K562 (cell line): Measurements from ENCODE around the gene NUTF2. TPM values are rescaled to one million over a fixed set of nuclear protein-coding genes. Genes with fewer than 3 reads are reported as not detected.

ENCODE experiments used
- EP400 ChIP-seq: fragments of 450-650 bp; IDR thresholded peaks from 2 replicates; pipeline ENCODE4 v1.6.1; 2017; ENCODE audit warnings: antibody characterized with exemption, mild to moderate bottlenecking, moderate library complexity
- FIP1L1 ChIP-seq: fragments of 200-400 bp; formaldehyde crosslinking; IDR thresholded peaks from 2 replicates; pipeline ENCODE4 v1.6.1; 2018; ENCODE audit warnings: mild to moderate bottlenecking, low read depth, low read length; ENCODE audit not compliant: poor library complexity, severe bottlenecking
- GMEB1 ChIP-seq: fragments of 250-450 bp; sonication (Bioruptor Pico); IDR thresholded peaks from 2 replicates; pipeline ENCODE4 v1.4.0; 2020; ENCODE audit warnings: mild to moderate bottlenecking
- KDM2B ChIP-seq: fragments of 250-450 bp; sonication (Bioruptor Pico); IDR thresholded peaks from 2 replicates; pipeline ENCODE4 v1.8.0; 2021; ENCODE audit warnings: mild to moderate bottlenecking, moderate library complexity
- L3MBTL2 ChIP-seq: fragments of 450-650 bp; IDR thresholded peaks from 2 replicates; pipeline ENCODE4 v1.6.1; 2016; ENCODE audit warnings: mild to moderate bottlenecking, moderate library complexity
- MCM5 ChIP-seq: fragments of 450-650 bp; IDR thresholded peaks from 2 replicates; pipeline ENCODE4 v1.6.1; 2016; ENCODE audit warnings: low read depth
- NFE2 ChIP-seq: IDR thresholded peaks from 2 replicates; pipeline ENCODE4 v1.6.1; 2014; ENCODE audit warnings: antibody characterized with exemption, low read depth
- NR4A1 ChIP-seq, 2 experiments: fragments of 250-450 bp in 1 of 2; fragments of 450-650 bp in 1 of 2; sonication (Bioruptor Pico) in 1 of 2; IDR thresholded peaks; 2 replicates each; pipeline versions ENCODE4 v1.4.0 to v1.6.1; 2016 to 2020; ENCODE audit warnings: mild to moderate bottlenecking in 2 of 2, missing compliant biosample characterization in 1 of 2, missing genetic modification characterization in 1 of 2, moderate library complexity in 1 of 2
- PCBP1 ChIP-seq: fragments of 200-400 bp; formaldehyde crosslinking; IDR thresholded peaks from 2 replicates; pipeline ENCODE4 v1.6.1; 2018; ENCODE audit warnings: mild to moderate bottlenecking, low read depth, low read length; ENCODE audit not compliant: poor library complexity, severe bottlenecking
- PPARD ChIP-seq: fragments of 250-450 bp; sonication (Bioruptor Pico); IDR thresholded peaks from 2 replicates; pipeline ENCODE4 v1.8.0; 2022; ENCODE audit warnings: inconsistent platforms, mild to moderate bottlenecking, moderate library complexity
- RBM17 ChIP-seq: fragments of 200-400 bp; formaldehyde crosslinking; IDR thresholded peaks from 2 replicates; pipeline ENCODE4 v1.6.1; 2017; ENCODE audit warnings: low read depth, mild to moderate bottlenecking, low read length, borderline replicate concordance
- SIX5 ChIP-seq, 2 experiments: IDR thresholded peaks; 2 replicates each; pipeline ENCODE4 v1.6.1; 2011; ENCODE audit warnings: low read length in 2 of 2, borderline replicate concordance in 1 of 2, low read depth in 1 of 2, mild to moderate bottlenecking in 1 of 2, moderate library complexity in 1 of 2; ENCODE audit not compliant: insufficient read depth in 1 of 2
- TAF1 ChIP-seq: IDR thresholded peaks from 2 replicates; pipeline ENCODE4 v1.6.1; 2011; ENCODE audit warnings: mild to moderate bottlenecking, low read length, moderate library complexity; ENCODE audit not compliant: insufficient read depth, control insufficient read depth, severe bottlenecking; ENCODE audit errors: extremely low read depth
- TRIM28 ChIP-seq: fragments of 450-650 bp; IDR thresholded peaks from 2 replicates; pipeline ENCODE4 v1.6.1; 2017
- U2AF2 ChIP-seq: fragments of 200-400 bp; formaldehyde crosslinking; optimal IDR thresholded peaks from 2 replicates; pipeline ENCODE3; 2017; ENCODE audit warnings: low read depth, mild to moderate bottlenecking, low read length
- USF1 ChIP-seq: sonication (generic); formaldehyde crosslinking; IDR thresholded peaks from 2 replicates; pipeline ENCODE4 v1.9.0; 2022; ENCODE audit warnings: mild to moderate bottlenecking, missing genetic modification reagents
- ZC3H11A ChIP-seq: IDR thresholded peaks from 2 replicates; pipeline ENCODE4 v1.6.1; 2012; ENCODE audit warnings: low read depth, low read length, improper control_type of control experiment
- ZNF445 ChIP-seq: fragments of 250-450 bp; sonication (Bioruptor Pico); IDR thresholded peaks from 2 replicates; pipeline ENCODE4 v1.4.0; 2020; ENCODE audit warnings: low read depth, mild to moderate bottlenecking, moderate library complexity
- ZNF512 ChIP-seq: IDR thresholded peaks from 2 replicates; pipeline ENCODE4 v1.6.1; 2016; ENCODE audit warnings: missing genetic modification characterization, missing compliant biosample characterization
- polyA plus RNA-seq, 8 experiments: library from polyadenylated mRNA; depleted of rRNA in 4 of 8; stranded (reverse) in 5 of 8; unstranded in 3 of 8; fragments of >200 nt; fragmentation: Nextera tagmentation in 2 of 8; fragmentation: Illumina TruSeq in 1 of 8; extraction: Ambion mirVana in 2 of 8; extraction: Trizol in 1 of 8; gene quantifications; 2 replicates each; pipeline versions ENCODE4 v1.2.1 to v1.2.3, GENCODE V29; 2011 to 2014; ENCODE audit warnings: inconsistent platforms in 1 of 8, missing spikeins in 1 of 8
- total RNA-seq, 7 experiments: library from RNA; depleted of rRNA in 6 of 7; stranded (reverse); fragments of >200 nt in 6 of 7; fragmentation: Illumina TruSeq in 2 of 7; extraction: Trizol in 2 of 7; gene quantifications; 2 replicates each; pipeline versions ENCODE4 v1.2.1 to v1.2.3, GENCODE V29; 2011 to 2021; ENCODE audit warnings: low replicate concordance in 1 of 7
- TF ChIP-seq, protein P1 (sequence below): sonication (generic); formaldehyde crosslinking; IDR thresholded peaks from 2 replicates; pipeline ENCODE4 v1.8.1; 2023; ENCODE audit warnings: mild to moderate bottlenecking, missing genetic modification reagents
- TF ChIP-seq, protein P2 (sequence below): sonication (generic); formaldehyde crosslinking; IDR thresholded peaks from 2 replicates; pipeline ENCODE4 v1.8.0; 2022; ENCODE audit warnings: mild to moderate bottlenecking, missing genetic modification reagents
- TF ChIP-seq, protein P3 (sequence below): fragments of 250-450 bp; sonication (Bioruptor Pico); IDR thresholded peaks from 2 replicates; pipeline ENCODE4 v1.9.0; 2021; ENCODE audit warnings: mild to moderate bottlenecking

The NUTF2 gene
- total and polyA plus RNA-seq, 9 of the 15 experiments (the other 6 are each of a cell fraction or from before 2014, with no cell fraction given) = 106 to 248 (median 147) TPM

DNA sequence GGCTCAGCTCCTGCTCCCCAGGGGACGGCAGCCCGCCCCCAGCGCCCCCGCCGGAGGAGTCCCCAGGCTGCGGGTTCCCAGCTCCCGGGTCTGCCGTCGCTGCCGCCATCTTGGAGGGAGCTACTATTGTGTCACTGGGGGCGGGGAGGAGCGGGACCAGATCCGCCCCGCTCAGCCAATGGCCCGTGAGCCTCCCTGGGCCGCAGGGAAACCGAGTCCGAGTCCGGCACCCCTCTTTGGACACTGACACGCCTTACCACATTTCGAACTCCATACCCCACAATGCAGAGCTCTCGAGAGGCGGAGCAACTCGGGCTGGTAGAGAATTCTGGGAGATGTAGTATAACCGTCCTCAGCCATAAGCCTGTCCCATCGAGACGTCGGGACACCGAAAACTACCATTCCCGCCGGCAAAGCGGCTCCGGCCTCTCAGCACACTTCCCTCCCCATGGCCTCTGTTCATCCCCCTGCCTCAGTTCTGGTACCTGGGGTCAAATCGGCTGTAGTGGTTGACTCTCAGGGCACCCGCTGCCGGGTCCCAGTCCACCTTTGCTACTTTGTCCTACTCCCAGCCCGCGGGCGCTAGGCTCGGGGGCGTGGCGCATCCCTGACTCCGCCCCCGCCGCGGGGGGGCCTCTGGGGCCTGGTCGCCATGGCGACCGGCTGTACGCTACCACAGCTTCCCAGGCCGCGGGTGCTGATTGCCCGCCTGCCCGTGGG, 40.1 kb upstream of the NUTF2 start, which contains the start of the genes RANBP10 and TSNAXIP1 (continued):
- TF ChIP-seq, protein P1, sequence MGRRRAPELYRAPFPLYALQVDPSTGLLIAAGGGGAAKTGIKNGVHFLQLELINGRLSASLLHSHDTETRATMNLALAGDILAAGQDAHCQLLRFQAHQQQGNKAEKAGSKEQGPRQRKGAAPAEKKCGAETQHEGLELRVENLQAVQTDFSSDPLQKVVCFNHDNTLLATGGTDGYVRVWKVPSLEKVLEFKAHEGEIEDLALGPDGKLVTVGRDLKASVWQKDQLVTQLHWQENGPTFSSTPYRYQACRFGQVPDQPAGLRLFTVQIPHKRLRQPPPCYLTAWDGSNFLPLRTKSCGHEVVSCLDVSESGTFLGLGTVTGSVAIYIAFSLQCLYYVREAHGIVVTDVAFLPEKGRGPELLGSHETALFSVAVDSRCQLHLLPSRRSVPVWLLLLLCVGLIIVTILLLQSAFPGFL = peak; percentile 82; the same call in 1 of the 2 replicates
- no peak for TF ChIP-seq PPARD (CRISPR knock-in tag)
- no peak for TF ChIP-seq NFE2
- TF ChIP-seq, protein P2, sequence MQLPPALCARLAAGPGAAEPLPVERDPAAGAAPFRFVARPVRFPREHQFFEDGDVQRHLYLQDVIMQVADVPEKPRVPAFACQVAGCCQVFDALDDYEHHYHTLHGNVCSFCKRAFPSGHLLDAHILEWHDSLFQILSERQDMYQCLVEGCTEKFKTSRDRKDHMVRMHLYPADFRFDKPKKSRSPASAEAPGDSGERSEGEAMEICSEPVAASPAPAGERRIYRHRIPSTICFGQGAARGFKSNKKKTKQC (CRISPR knock-in tag) = 0 out of 2 replicates have a peak, but pooled peaks have one; percentile 27
- TF ChIP-seq SIX5 (IDR thresholded peaks at IDR 0.05; ENCODE audit: borderline replicate concordance in 1 of 2, insufficient read depth in 1 of 2, low read depth in 1 of 2, low read length in 2 of 2) = peak; percentile 99
- peak; percentile 99 for TF ChIP-seq TAF1
- TF ChIP-seq ZC3H11A = no peak; the same call in 1 of the 2 replicates
- no peak for TF ChIP-seq U2AF2
- TF ChIP-seq USF1 (CRISPR knock-in tag) = no peak; the same call in 1 of the 2 replicates
- no peak for TF ChIP-seq ZNF512
- no peak for TF ChIP-seq PCBP1
- TF ChIP-seq KDM2B (CRISPR knock-in tag) = no peak
- TF ChIP-seq MCM5 = no peak
- TF ChIP-seq, protein P3, sequence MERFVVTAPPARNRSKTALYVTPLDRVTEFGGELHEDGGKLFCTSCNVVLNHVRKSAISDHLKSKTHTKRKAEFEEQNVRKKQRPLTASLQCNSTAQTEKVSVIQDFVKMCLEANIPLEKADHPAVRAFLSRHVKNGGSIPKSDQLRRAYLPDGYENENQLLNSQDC (CRISPR knock-in tag) = no peak
- no peak for TF ChIP-seq RBM17
- no peak for TF ChIP-seq TRIM28
- no peak for TF ChIP-seq EP400
- TF ChIP-seq FIP1L1 = no peak
- TF ChIP-seq ZNF445 (CRISPR knock-in tag) = no peak
- peak; percentile 80 for TF ChIP-seq L3MBTL2
- TF ChIP-seq NR4A1 (CRISPR knock-in tag; IDR thresholded peaks at IDR 0.05) = no peak
- TF ChIP-seq NR4A1 (tag; IDR thresholded peaks at IDR 0.05) = peak; percentile 89
- TF ChIP-seq GMEB1 (CRISPR knock-in tag) = no peak
